ENCODE measurements around the gene UBE2S.
"Not testable (repeated sequence)": the region's sequence is repeated elsewhere in the genome, so short reads cannot be mapped to it uniquely, and the experiment has no call there.

Gene UBE2S

GRCh38 chr19:55407550-55407799, at the start of gene UBE2S:
TSS of gene UBE2S (minus strand) at chr19:55407788. CDS start at chr19:55407589, 199 bp downstream.
- intact Hi-C loops (cut with DNase I); DNase-seq: not testable (repeated sequence)

DNA sequence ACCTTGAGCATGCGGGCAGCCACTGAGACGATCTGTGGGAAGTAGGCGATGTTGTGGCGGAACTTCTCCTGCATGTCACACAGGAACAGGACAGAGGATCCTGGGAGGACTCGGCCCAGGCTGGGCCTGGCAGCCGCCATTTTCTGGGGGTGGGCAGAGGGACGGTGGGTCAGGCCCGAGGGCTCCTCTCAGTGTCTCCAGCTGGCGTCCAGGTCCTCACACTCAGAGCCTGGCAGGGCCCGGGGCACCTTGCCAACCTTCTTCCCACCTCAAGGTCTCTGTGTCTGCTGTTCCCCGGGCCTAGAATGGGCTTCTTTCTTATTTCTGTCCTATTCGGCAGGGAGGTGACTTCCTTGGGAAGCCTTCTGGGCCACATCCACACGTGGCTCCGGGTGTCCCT, 48.8 kb upstream of the UBE2S start:
- intact Hi-C loops (cut with DNase I), result no loop called here

DNA sequence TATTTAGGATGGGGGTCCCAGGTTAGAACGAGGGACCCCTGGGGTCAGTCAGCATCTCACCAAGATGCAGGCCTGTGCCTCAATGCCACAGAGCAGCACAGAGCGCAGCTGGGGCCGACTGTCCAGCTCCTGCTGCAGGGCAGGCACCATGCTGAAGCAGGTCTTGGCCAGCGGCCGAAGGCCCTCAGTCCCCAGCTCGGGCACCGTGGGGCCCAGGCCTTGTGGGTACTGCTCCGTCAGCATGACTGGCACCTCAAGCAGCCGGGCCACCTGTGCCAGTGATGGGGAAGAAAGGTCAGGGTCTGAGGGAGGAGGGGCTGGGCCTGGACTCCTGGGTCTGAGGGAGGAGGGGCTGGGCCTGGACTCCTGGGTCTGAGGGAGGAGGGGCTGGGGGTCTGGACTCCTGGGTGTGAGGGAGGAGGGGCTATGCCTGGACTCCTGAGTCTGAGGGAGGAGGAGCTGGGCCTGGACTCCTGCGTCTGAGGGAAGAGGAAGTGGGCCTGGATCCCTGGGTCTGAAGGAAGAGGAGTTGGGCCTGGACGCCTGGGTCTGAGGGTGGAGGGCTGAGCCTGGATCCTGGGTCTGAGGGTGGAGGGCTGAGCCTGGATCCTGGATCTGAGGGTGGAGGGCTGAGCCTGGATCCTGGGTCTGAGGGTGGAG, 48.1 kb upstream of the UBE2S start:
- DNase-seq, result peak in 1 of 10 donors; percentile 81
- intact Hi-C loops (cut with DNase I), result no loop called here

More for the DNA sequence above, 48.8 kb upstream of the UBE2S start:
- no peak for DNase-seq

GRCh38 chr19:55454787-55455243, 47.2 kb upstream of the UBE2S start:
- intact Hi-C loops (cut with DNase I), result no loop called here
- DNase-seq, result peak in 9 of 10 donors; percentile 60 to 95 (median 70)

GRCh38 chr19:55453511-55454260, 46.1 kb upstream of the UBE2S start:
- DNase-seq, result peak in 1 of 10 donors; percentile 80
- intact Hi-C loops (cut with DNase I), result no loop called here

DNA sequence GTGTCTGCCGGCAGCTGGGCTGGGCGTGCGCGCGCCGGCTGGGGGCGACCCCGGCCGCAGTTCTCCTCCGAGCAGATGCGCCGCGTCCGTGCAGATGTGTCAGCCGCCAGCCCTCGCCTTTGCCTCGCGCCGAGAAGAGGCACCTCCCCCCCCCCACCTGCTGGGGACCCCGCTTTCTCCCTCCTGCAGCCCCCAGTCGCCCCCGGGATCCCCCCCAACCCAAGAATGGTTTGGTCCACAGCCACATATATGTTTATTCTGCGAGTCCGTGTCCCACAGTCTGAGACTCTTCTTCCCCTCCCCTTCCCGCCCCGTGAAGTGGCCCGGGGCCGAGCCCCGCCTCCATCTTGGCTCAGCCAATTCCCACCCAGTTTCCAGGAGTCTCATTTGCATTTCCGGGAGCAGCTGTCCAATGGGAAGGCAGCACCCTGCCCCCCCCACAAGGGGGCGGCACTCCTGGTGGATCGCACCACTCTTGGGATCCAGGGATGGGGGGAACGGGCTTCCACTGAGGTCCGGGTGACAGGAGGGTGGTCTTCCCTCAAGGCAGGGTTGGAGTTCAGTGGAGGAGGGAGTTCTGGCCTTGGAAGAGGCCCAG, 45.3 kb upstream of the UBE2S start:
- intact Hi-C loops (cut with DNase I), result no loop called here
- DNase-seq, result peak; percentile 93 to 100 (median 95)

DNA sequence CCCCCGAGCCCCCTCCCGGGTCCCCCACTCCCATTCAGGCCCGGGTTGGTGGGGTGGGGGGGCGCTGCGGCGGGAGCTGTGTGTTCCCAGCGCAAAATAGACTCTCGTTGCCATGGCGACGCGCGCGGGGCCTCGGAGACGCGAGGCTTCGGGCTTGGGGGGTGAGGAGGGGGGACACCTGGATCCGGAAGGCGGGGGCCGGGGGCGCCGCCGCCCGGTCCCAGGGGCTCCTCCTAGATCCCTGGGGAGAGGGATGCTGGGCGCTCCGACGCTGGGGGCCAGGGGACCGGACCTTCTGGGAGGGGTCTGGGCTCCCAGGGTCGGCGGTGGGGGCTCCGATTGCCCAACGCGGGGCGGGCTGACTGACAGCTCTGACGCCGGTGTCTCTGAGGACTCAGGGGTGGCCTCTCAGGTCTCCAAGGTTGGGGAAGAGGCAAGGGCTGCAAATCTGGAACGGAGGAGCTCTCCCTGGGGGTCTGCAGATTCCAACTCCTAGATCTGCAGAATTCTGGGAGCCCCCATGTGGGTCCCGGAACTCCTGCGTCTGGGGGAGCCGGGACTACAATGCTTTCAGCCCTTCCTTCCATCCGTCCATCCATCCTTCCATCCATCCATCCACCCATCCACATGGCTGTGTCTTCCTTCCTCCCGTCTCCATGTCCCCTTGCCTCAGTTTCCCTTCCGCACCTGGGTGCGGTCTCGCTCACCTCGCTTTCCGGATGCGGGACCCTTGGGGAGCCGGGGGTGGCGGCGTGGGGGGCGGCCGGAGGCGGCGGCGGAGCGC, 44.6 kb upstream of the UBE2S start:
- DNase-seq, result peak in 9 of 10 donors; percentile 56 to 95 (median 71)
- intact Hi-C loops (cut with DNase I), result no loop called here

GRCh38 chr19:55451163-55451964, 43.8 kb upstream of the UBE2S start:
- peak in 3 of 10 donors; percentile 28 to 55 (median 37) for DNase-seq
- intact Hi-C loops (cut with DNase I), result no loop called here

- intact Hi-C loops (cut with DNase I), result no loop called here
- DNase-seq, result peak in 1 of 10 donors; percentile 67
Observed at GRCh38 chr19:55449469-55449868, 41.9 kb upstream of the UBE2S start.

DNA sequence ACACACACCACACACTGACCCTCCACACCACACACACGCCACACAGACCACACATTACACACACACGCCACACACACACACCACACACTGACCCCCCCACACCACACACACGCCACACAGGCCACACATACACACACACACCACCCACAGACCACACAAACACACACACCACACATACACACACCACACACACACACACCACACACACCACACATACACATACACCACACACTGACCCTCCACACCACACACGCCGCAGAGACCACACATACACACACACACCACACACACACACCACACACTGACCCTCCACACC, 40.5 kb upstream of the UBE2S start:
- DNase-seq; intact Hi-C loops (cut with DNase I): not testable (repeated sequence)

DNA sequence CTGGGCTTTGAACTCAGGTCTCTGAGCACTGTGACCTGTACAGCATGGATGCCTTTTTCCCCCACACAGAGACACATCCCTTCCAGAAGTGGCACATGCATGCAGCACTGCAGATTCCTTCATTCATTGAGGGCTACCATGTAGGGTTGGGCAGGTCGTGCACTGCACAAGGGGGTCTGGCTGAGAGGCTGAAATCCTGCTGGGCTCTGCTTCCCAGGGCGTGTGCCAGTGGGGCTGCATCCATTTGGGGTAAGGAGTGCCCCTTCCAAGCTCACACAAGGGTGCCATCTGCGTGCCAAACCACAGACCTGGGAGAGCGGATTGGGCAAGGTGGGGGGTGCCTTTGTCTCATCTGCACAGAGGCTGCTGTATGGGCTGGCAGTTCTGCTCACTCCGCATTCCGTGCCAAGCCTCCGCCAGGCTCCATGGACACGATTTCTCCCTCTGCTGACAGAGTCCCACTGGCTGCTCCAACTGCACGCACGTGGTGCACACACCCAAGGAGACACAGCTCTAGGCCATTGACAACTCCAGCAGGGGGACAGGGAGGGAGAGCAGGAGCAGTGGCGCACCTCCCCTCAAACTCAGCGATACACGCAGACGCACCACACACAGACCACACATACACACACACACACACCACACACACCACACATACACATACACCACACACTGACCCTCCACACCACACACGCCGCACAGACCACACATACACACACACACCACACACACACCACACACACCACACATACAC, 40.0 kb upstream of the UBE2S start:
- intact Hi-C loops (cut with DNase I), result no loop called here
- peak; percentile 69 to 98 (median 88) for DNase-seq

- intact Hi-C loops (cut with DNase I), result no loop called here
- DNase-seq, result no peak
Observed at GRCh38 chr19:55446060-55446459, 38.5 kb upstream of the UBE2S start.

DNA sequence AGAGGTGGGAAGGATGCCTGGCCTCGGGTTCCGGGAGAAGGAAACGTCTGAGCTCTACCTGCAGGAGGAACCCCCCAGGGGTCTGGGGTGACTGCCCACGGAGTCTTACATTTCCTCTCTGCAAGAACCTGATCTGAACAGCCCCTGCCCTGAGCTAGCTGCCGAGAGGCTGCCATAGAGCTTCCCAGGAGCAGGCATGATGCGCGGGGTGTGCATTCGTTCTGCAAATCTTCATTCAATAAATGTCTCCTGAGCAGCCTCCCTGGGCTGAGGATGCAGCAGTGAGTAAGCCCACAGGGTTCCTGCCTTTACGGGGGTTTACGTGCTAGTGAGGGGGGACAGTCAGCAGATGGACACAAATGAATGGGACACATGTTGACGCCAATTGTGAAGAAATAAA, 37.1 kb upstream of the UBE2S start:
- no peak for DNase-seq
- intact Hi-C loops (cut with DNase I), result no loop called here

- intact Hi-C loops (cut with DNase I), result no loop called here
- DNase-seq, result peak in 1 of 10 donors; percentile 69
Observed at GRCh38 chr19:55443824-55444480, 36.4 kb upstream of the UBE2S start.

GRCh38 chr19:55443045-55443823, 35.6 kb upstream of the UBE2S start, which contains the start of gene SHISA7:
TSS of gene SHISA7 (minus strand) at chr19:55443300. CDS start at chr19:55442863, 437 bp downstream.
- peak in 7 of 10 donors; percentile 46 to 93 (median 58) for DNase-seq
- intact Hi-C loops (cut with DNase I), result no loop called here

GRCh38 chr19:55442372-55442961, 34.9 kb upstream of the UBE2S start:
- intact Hi-C loops (cut with DNase I), result no loop called here
- peak in 6 of 10 donors; percentile 26 to 86 (median 48) for DNase-seq

- peak in 1 of 10 donors; percentile 83 for DNase-seq
- intact Hi-C loops (cut with DNase I), result no loop called here
Observed at GRCh38 chr19:55441692-55442321, 34.2 kb upstream of the UBE2S start.
